NCI-H1436 (cell line): ENCODE measurements around the gene EEF1AKMT3.
"Not testable (repeated sequence)": the region's sequence is repeated elsewhere in the genome, so short reads cannot be mapped to it uniquely, and the experiment has no call there.

Source experiments
- DNase-seq: peaks from one replicate; lab custom pipeline; 2025; lab: John Stamatoyannopoulos, UW

The EEF1AKMT3 gene

DNA sequence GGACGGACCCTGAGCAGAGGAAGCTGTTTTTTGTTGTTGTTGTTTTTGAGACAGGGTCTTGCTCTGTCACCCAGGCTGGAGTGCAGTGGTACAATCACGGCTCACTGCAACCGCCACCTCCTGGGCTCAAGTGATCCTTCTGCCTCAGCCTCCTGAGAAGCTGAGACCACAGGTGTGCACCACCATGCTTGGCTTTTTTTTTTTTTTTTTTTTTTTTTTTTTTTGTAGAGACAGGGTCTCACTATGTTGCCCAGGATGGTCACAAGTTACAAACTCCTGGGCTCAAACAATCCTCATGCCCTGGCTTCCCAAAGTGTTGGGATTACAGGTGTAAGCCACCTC, 45.5 kb downstream of the EEF1AKMT3 start:
- DNase-seq = not testable (repeated sequence)

DNA sequence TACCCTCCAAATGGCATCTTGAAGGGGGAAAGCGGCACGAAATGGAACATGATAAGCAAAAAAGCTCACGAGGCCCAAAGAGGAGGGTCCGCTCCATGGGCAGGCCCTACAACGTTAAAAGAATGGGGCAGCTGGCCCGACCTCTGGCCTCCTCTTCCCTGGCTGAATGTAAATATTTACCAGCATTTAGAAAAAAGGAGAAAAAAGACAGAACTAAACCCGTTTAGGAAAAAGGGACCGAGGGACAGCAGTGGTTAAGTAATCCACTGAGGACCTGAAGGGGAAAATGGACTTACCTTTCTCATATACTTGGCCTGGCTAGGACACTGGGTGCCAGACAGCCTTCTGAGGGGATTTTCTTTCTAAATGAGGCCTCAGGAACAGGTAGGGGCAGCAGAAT, 47.7 kb downstream of the EEF1AKMT3 start:
- not testable (repeated sequence) for DNase-seq

DNA sequence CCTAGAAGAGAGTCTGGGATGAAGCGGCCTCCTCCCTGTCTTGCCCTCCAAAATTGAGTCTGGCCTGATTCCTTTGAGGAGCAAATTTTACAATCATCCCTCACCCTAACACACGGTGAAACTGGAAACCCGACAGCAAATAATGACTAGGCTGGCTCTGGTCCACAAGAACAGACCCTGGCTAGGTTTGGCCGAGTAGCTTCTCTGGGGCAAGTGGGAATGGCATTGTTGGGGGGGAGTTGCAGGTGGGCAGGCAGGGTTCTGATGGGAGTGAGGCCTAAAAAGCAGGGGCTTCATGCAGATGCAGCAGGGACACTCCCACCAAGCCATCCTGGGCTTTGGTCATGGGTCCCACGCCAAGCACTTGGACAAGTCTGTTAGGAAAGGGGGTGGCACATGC, 48.6 kb downstream of the EEF1AKMT3 start:
- not testable (repeated sequence) for DNase-seq

DNA sequence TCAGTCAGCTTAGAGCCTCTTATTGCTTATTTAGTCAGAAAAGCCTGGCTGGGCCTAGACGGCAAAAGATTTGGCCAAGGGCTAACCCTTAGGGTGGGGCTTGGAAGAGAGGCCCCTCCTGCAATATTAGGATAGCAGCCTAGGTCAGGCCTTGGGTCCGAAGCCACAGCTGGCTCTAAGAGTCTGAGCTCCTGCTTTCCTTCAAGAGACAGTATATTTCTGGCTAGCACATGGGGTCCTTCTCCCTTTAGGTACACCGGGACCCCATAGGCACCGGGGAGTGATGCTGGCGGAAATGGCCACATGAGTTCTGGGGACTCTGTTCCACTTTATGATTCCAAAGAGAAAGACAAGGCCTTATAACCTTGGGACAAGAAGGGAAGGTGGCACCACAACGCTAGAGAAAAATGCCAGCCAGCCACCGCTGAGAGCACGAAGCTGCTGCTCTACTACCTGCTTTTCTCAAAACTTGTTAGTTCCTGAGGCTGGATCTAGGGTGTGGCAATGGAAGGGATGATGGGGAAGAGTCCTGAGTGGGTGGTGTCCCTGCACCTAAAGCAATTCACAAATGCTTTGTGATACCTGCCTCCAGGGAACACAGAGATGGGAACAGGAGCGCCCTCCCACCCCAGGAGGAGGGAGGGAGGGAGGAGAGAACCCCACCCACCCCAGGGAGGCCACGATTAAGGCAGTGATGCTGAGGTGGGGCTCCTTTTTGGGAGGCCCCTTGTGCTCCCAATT, 49.2 kb downstream of the EEF1AKMT3 start:
- DNase-seq = no peak

DNA sequence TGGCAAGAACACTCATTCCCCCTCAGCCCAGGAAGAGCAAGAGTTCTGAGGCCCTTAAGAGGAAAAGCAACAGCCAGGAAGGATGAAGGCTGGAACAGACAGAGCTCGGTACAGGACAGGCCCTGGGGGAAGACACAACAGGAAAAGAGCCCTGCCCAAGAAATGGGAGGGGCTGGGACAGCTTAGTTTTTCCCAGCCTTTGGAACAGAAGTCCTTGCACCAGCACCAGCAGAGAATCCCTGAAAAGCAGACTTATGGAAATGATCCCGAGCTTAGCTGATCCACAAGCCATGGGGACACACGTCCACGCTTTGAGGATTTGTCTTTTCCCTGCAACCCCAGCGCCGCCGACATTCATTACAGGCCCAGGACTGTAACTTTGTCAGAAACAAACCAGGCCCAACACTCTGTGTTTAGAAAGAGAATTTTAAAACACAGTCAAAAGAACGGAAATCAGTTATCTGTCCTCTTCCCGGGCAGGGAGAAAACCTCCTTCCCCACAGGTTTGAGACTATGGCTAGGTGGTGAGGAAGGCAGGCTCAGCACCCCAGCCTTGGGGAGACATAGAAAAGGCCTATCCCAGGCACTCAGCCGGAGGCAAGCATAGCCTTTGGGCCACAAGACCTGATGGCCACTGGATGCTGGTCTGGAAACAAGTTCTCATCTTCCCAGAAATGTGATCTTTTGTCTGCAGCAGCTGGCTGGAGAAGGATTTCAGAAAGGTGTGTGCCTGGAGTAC, 50.1 kb downstream of the EEF1AKMT3 start:
- no peak for DNase-seq

DNA sequence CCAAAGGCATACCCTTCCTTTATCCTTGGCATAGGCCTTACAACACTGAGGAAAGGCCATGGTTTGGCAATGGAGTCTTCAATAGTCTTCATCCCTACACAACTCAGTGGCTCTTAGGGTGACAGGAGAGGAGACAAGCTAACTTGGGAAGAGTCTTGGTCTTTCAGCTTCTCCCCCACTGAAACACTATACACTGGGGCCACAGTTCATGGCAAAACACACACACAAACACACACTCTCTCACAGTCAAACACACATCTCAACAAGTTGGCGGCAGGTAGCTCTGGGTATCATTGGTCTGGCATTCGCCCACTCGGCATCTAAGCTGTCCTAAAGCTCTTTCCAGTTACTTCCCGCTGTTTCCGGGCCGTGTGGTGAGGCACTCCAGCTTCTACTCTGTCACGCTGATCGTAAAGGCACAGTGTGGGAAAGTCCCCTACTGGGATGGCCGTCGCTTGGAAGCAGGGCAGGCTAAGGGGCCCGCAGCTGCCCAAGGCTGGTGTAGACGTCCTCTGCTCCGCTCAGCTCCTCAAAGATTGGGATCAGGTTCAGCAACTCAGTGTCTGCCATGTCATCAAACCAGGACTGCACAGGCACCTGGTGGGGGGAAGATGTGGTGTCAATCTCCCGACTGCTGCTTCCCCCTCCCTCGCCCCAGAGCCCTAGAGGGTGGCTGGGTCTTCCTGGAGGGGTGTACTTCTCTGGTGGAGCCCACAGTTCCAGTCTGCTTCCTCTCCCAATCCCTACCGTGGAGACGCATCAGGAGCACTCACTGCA, 50.9 kb downstream of the EEF1AKMT3 start:
- no peak for DNase-seq

DNA sequence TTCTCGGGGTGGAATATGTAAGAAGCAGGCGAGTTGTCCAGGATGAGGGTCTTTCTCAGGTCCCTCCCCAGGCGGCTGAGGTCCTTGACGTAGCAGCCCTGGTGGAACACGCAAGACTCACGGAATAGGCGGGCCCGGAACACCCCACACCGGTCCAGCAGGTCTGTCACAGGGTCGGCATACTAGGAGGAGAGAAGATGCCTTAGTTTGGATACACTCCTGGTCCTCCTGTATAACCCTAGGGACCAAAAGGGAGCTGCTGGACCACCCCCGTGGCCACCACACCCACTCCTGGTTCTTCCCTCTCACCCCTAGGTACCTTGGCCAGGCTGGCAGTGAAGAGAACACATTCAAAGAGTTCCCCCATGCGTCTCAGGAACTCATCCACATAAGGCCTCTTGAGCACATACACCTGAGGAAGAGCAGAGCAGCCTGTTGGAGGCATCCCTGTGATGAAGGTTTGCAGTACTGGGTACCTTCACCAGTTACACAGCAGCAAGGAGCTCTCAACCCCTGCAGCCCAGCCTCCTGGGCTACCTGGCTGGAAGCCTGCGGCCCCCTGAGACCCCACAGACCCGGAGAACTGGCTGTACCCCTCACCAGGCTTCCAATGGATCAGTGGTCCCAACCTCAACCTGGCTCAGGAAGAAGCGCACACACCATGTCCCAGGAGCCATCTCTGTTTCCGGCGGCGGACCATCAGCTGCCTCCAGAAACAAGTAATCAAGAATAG, 51.7 kb downstream of the EEF1AKMT3 start:
- DNase-seq = no peak

DNA sequence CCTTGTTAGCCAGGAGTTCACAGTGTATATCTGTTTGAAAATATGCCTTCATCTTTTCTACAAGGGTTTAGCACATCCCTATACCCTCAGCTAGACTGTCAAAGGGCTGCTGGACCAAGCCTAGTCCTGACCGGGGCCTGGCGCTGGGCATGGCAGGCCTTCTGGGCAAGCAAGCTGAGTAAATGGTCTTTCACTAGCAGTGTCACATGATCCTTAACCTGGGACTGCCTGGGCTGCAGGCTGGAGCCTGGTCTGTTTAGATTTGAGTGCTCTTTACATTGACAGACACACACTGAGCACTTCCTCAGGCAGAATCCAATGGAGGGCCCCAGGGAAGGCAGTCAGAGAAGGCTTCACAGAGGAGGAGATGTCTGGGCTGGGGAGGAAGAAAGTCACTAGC, 53.0 kb downstream of the EEF1AKMT3 start:
- DNase-seq = no peak

DNA sequence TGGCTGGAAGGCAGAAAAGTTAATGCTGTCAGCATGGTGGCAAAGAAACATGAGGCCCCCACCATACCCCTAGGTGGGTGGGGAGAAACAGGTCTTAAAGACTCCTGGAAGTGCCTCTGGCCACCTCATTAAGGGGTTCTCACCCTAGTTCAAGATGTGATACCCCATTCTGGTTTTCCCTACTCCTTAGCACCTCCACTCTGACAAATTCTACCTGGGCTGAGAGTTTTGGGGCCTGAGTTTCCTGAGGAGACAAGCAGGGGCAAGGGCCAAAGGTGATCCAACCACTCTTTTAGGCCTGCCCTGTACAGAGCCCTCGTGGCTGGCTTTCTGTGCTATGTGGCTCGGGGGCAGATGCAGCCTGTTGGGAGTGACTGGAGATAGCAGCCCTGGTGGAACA, 54.0 kb downstream of the EEF1AKMT3 start:
- DNase-seq = no peak

DNA sequence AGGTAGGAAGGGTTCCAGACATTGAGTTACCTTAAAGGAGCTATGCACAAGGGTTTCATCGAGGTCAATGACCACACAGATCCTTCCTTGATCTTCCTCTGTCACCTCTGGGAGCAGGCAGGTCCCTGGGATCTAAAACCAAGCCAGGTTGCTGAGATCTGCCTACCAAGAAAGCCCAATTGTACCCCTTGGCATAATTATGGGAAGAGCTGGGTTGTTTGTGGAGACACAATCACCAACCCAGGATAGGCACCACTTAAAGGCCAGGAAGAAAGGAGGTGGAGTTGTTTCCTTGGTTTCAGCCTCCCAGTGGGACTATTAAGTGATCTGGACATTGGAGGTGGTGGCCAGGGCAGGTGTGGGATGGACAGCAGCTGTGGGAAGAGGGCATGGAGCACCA, 54.6 kb downstream of the EEF1AKMT3 start:
- no peak for DNase-seq

DNA sequence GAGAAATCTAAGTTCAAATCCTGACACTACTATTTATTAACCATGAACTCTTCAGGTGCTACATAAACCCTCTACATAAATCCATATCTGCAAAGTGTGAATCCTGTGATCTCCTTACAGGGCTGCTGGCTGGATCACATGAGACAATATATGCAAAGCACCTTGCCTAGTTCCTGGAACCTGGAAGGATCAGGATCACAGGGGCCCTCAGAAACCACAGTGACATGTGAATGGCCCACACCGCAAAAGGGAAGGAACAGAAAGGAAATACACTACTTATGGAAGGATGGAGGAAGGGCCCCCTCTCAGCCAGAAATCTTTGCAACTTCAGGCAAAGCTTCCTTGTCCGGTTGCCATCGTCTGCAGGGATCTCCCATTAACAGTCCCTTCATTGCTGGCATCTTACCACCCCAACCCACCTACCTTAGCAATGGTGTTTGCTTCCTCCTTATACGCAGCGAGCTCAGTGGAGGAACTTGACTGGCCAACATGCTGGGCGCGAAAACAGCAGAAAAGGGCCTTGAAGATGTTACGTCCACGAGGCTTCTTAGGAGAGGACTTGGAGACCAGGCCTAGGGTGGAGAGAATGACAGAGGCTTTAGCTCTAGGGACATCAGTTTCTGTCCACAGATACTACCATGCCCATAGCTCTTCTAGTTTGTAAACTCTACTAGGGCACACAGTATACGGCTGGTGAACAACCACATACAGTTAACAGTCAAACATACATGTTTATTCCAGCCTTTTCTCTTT, 56.8 kb downstream of the EEF1AKMT3 start:
- DNase-seq = no peak

DNA sequence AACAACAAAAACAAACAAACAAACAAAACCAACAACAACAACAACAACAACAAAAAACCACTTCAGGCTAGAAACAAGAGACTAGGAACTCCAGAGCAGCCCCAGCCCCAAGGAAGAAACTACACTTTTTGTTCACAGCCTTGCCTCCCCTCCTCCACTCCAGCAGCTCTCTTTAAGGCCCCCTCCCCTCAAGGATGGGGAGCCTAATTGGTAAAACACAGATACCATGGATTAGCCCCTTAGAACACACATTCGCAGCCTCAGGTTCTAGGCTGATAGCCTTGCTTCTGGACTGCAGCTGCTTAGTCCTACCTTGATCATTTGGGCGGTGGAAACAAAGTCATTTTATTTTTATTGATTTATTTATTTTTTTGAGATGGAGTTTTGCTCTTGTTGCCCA, 58.0 kb downstream of the EEF1AKMT3 start:
- no peak for DNase-seq
